ENCODE results near the gene ALDH6A1. TPM values are rescaled to one million over a fixed set of nuclear protein-coding genes. Genes with fewer than 3 reads are reported as not detected.

The ALDH6A1 gene
- total RNA-seq, 4 donors from 2014 or later, result 14.7 to 25.7 (median 22.0) TPM

DNA sequence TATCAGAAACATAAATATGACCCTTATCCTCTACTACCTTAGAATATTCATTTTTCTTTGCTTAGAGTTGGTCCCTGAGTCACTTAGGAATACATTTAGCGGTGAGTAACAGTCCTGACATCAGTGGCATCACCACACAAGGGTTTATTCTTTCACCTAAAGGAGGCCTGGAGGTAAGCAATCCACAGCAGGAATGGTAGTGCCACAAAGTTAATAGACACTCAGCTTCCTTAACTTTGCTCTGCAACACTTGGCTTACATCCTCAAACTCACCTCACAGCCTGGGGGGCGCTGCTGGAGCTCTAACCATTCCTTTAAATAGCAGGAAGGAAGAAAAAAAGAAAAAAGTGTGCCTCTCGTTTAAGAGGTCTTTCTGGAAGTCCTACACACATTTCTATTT is 36.0 kb downstream of the ALDH6A1 start:
- H3K4me3 ChIP-seq, result no peak overlapping the region
- no peaks in the 10 kb centered on the region for H3K9me3 ChIP-seq
- no peak overlapping the region for H3K27ac ChIP-seq
- TF ChIP-seq POLR2A (IDR thresholded peaks at IDR 0.05) (no peak), POLR2AphosphoS5 (IDR thresholded peaks at IDR 0.05) (no peak), EP300 (IDR thresholded peaks at IDR 0.05) (no peak)
- TF ChIP-seq, protein P1, sequence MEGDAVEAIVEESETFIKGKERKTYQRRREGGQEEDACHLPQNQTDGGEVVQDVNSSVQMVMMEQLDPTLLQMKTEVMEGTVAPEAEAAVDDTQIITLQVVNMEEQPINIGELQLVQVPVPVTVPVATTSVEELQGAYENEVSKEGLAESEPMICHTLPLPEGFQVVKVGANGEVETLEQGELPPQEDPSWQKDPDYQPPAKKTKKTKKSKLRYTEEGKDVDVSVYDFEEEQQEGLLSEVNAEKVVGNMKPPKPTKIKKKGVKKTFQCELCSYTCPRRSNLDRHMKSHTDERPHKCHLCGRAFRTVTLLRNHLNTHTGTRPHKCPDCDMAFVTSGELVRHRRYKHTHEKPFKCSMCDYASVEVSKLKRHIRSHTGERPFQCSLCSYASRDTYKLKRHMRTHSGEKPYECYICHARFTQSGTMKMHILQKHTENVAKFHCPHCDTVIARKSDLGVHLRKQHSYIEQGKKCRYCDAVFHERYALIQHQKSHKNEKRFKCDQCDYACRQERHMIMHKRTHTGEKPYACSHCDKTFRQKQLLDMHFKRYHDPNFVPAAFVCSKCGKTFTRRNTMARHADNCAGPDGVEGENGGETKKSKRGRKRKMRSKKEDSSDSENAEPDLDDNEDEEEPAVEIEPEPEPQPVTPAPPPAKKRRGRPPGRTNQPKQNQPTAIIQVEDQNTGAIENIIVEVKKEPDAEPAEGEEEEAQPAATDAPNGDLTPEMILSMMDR (IDR thresholded peaks at IDR 0.05), result no peak
- H3K4me1 ChIP-seq, result peaks cover 7% of the 10 kb centered on the region
- no peaks in the 10 kb centered on the region for H3K27me3 ChIP-seq
- H3K36me3 ChIP-seq, result no peaks in the 10 kb centered on the region
- 75% methylated on average over 3 of the region's 3 CpGs for WGBS
- DNase-seq (ENCODE audit: low spot score in 2 of 2), result no peak

DNA sequence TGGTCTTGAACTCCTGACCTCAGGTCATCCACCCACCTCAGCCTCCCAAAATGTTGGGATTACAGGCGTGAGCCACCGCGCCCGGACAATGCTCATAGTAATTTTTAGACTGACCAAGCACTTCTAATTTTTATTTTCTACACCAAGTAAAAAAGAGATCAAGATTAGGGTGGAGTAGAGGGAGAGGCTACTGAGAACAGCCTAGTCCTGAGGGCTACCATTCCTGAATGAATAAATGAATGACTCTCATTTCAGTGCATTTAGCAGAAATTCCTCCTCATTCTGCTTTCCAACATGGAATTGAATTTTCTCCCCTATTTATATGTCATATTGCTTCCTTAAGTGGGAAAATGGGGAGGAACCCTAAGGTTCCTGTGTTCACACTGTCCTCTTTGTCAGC is 38.7 kb downstream of the ALDH6A1 start:
- no peak for DNase-seq (ENCODE audit: low spot score in 2 of 2)
- TF ChIP-seq, protein P1 (IDR thresholded peaks at IDR 0.05), result no peak
- no peak for TF ChIP-seq POLR2A (IDR thresholded peaks at IDR 0.05)
- TF ChIP-seq POLR2AphosphoS5 (IDR thresholded peaks at IDR 0.05), result no peak
- TF ChIP-seq EP300 (IDR thresholded peaks at IDR 0.05), result no peak
- H3K4me1 ChIP-seq, result peaks cover 7% of the 10 kb centered on the region
- no peak overlapping the region for H3K27ac ChIP-seq
- peaks cover 4% of the 10 kb centered on the region for H3K36me3 ChIP-seq
- H3K4me3 ChIP-seq, result no peak overlapping the region
- 100% methylated on average over 4 of the region's 4 CpGs for WGBS
- H3K9me3 ChIP-seq, result no peaks in the 10 kb centered on the region
- H3K27me3 ChIP-seq, result no peaks in the 10 kb centered on the region

DNA sequence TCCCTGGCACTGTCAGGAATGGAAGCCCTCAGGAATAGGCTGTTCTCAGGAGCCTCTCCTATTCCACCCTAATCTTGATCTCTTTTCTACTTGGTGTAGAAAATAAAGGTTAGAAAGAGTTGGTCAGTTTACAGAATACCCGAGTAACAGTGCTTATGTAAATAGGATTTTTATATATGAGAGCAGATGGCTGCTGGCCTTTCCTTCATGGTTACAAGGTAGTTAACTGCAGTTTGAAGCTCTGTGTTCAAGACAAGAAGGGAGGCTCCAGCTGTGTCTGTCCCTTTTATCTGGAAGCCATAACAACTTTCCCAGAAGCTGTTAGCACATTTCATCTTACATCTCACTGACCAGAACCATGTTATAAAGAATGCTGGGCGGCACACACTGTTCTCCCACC is 42.0 kb downstream of the ALDH6A1 start:
- no peaks in the 10 kb centered on the region for H3K27me3 ChIP-seq
- 48% methylated on average over 2 of the region's 2 CpGs for WGBS
- TF ChIP-seq, protein P1 (IDR thresholded peaks at IDR 0.05), result no peak
- TF ChIP-seq EP300 (IDR thresholded peaks at IDR 0.05), result no peak
- TF ChIP-seq POLR2A (IDR thresholded peaks at IDR 0.05), result no peak
- TF ChIP-seq POLR2AphosphoS5 (IDR thresholded peaks at IDR 0.05), result no peak
- no peaks in the 10 kb centered on the region for H3K9me3 ChIP-seq
- H3K27ac ChIP-seq, result no peak overlapping the region
- H3K4me3 ChIP-seq, result no peak overlapping the region
- DNase-seq (ENCODE audit: low spot score in 2 of 2), result no peak
- no peaks in the 10 kb centered on the region for H3K4me1 ChIP-seq
- H3K36me3 ChIP-seq, result peaks cover 4% of the 10 kb centered on the region

DNA sequence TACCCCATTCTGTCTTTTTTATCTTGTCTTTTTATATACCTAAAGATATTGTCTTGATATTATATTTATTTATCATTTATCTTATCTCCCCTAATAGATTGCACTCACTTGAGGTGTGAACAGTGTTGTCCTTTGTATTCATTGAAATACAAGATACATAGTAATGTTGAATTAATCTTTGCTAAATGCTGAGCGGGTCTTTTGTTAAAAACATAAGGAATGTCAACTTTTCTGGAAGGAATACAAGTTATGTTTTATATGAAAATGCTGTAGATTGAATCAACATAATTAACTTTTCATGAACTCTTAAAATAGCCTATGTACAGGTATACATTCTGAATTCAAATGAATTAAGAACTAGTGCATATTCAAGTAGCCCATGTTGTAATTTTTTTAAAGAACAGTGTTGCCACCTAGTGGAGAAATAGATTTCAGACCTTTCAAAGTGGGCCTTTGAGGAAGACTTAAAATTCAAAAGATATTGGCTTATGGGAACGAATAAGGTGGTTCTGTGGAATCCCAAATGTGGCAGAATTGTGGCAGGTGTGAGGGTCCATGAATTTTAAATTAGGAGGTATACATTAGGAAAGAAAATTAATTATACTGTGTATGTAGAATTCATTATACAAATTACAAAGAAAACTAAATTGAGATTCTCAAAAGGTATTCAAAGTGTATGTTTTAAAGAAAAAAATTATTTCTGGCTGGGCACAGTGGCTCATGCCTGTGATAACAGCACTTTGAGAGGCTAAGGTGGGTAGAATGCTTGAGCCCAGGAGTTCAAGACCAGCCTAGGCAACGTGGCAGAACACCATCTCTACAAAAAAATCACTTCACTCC is 46.0 kb downstream of the ALDH6A1 start:
- H3K27me3 ChIP-seq, result no peaks in the 10 kb centered on the region
- H3K4me1 ChIP-seq, result no peaks in the 10 kb centered on the region
- H3K9me3 ChIP-seq, result no peaks in the 10 kb centered on the region
- peaks cover 14% of the 10 kb centered on the region for H3K36me3 ChIP-seq
- H3K4me3 ChIP-seq, result no peak overlapping the region
- H3K27ac ChIP-seq, result no peak overlapping the region
- DNase-seq (ENCODE audit: low spot score in 2 of 2), result no peak
- TF ChIP-seq, protein P1 (IDR thresholded peaks at IDR 0.05), result peak; percentile 48 to 56
- no peak for TF ChIP-seq POLR2A (IDR thresholded peaks at IDR 0.05)
- TF ChIP-seq EP300 (IDR thresholded peaks at IDR 0.05), result no peak
- no peak for TF ChIP-seq POLR2AphosphoS5 (IDR thresholded peaks at IDR 0.05)
- WGBS, result 67% methylated on average over 3 of the region's 3 CpGs

DNA sequence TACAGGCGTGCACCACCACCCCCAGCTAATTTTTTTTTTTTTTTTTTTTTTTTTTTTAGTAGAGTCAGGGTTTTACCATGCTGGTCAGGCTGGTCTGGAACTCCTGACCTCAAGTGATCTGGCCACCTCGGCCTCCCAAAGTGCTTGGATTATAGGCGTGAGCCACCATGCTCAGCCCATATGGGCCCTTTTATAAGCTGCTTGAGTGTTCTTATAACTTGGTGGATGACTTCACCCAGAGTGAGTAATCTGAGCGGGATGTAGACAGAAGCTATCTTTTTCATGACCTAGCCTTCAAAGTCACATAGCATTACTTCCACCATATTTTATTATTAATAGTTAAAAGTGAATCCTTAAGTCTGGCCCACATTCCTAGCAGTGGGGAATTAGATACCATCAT is 48.7 kb downstream of the ALDH6A1 start:
- H3K27ac ChIP-seq, result no peak overlapping the region
- TF ChIP-seq EP300 (IDR thresholded peaks at IDR 0.05) (no peak), POLR2AphosphoS5 (IDR thresholded peaks at IDR 0.05) (no peak), POLR2A (IDR thresholded peaks at IDR 0.05) (no peak)
- TF ChIP-seq, protein P1 (IDR thresholded peaks at IDR 0.05), result no peak
- no peaks in the 10 kb centered on the region for H3K27me3 ChIP-seq
- no peak overlapping the region for H3K4me3 ChIP-seq
- no peak for DNase-seq (ENCODE audit: low spot score in 2 of 2)
- H3K36me3 ChIP-seq, result peaks cover 9% of the 10 kb centered on the region
- no peaks in the 10 kb centered on the region for H3K4me1 ChIP-seq
- WGBS, result 93% methylated on average over 4 of the region's 4 CpGs
- no peaks in the 10 kb centered on the region for H3K9me3 ChIP-seq

Measured in suprapubic skin (tissue), 4 donors.